ENCODE measurements around the gene FYB1. TPM values are rescaled to one million over a fixed set of nuclear protein-coding genes. Genes with fewer than 3 reads are reported as not detected.
"Not testable (repeated sequence)": the region's sequence is repeated elsewhere in the genome, so short reads cannot be mapped to it uniquely, and the experiment has no call there.

FYB1 gene
- total RNA-seq, 4 donors from 2014 or later, result 1.5 to 5.0 (median 2.7) TPM

DNA sequence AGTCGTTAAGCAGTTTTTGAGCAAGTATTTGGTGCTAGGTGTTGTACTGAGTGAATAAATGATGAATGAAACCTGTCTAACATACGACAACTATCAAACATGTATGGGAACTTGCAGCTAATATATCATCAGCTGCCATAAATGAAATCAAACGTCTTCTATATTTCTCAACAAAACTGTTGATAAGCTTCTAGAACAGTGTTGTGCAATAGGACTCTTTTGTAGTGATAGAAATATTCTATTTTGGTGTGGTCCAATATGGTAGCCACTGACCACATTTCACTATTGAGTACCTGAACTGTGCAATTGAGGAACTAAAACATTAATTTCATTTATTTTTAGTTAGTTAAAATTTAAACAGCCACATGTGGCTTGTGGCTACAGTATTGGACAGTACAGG is 16.3 kb upstream of the FYB1 start:
- intact Hi-C loops (cut with DNase I; ENCODE audit: low total_unique reads), result no loop called here
- no peak overlapping the region for H3K4me3 ChIP-seq (ENCODE audit: low read depth, poor library complexity, severe bottlenecking)
- TF ChIP-seq POLR2A (IDR thresholded peaks at IDR 0.05) (no peak), CTCF (IDR thresholded peaks at IDR 0.05) (no peak)
- WGBS, 2 donors, result 40 to 62% methylated on average over 3 of the region's 3 CpGs
- DNase-seq (ENCODE audit: low spot score in 2 of 2), result no peak

GRCh38 chr5:39234494-39234893 is 15.1 kb upstream of the FYB1 start:
- WGBS, 2 donors, result 81 to 83% methylated on average over 1 of the region's 1 CpG
- DNase-seq (ENCODE audit: low spot score in 2 of 2); intact Hi-C loops (cut with DNase I; ENCODE audit: low total_unique reads); H3K4me3 ChIP-seq (ENCODE audit: low read depth, poor library complexity, severe bottlenecking): not testable (repeated sequence)

DNA sequence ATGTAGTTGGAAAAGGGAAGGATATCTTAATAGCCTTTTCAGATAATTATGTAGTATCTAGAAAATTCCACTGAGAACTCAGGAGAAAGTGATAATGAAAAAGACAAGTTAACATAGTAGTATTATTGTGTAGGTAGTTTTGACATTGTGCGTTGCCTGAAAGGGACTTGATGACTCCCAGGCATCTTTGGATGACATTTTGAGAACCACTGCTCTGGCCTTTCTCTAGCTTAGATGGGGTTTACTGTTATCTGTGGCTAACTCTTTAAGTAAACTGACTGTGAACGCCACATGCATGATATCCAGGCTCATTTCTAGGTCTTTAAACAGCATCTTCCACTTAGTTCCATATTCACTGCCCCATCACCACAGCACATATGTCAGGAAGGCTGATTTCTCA is 14.4 kb upstream of the FYB1 start:
- intact Hi-C loops (cut with DNase I; ENCODE audit: low total_unique reads), result no loop called here
- WGBS, 2 donors, result 89 to 90% methylated on average over 2 of the region's 2 CpGs
- no peak for DNase-seq (ENCODE audit: low spot score in 2 of 2)
- TF ChIP-seq POLR2A (IDR thresholded peaks at IDR 0.05) (no peak), CTCF (IDR thresholded peaks at IDR 0.05) (no peak)
- no peak overlapping the region for H3K4me3 ChIP-seq (ENCODE audit: low read depth, poor library complexity, severe bottlenecking)

DNA sequence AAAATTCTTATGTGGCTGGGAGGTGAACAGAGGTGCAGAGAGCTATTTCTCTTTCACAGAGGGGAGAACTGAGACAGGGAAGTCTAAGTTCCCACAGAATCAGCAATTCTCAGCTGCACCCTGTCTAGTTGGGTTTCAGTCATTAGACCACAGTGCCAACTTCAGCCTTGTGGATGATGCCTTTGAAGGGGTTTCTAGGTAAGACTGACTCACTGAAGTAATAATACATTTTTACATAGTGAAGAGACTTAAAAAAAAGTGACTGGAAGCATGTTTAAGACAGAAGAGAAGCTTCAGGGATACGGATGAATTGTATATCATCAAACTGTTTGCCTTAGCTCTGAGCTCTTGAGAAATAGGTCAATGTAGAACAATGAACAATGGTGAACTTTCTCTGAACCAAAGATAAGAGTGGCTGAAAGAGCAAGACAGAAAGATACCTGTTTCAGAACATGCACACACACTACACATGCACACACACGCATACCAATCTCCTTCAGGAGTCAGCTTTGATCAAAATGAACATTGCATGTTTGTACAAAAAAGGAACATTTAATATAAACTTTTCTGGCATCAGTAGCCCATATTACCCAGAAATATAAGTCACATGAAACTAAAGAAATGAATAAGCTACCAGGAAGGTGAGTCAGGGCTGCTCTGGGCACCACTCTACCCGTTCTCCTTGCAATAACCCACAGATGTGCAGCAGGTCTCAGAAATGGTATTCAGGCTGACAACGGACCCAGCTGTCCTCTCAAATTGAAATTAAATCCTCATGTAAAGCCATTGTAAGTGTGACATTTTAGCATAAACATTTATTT is 12.6 kb upstream of the FYB1 start:
- 51 to 57% methylated on average over 4 of the region's 4 CpGs for WGBS, 2 donors
- TF ChIP-seq CTCF (IDR thresholded peaks at IDR 0.05) (no peak), POLR2A (IDR thresholded peaks at IDR 0.05) (no peak)
- H3K4me3 ChIP-seq (ENCODE audit: low read depth, poor library complexity, severe bottlenecking), result no peak overlapping the region
- intact Hi-C loops (cut with DNase I; ENCODE audit: low total_unique reads), result no loop called here
- no peak for DNase-seq (ENCODE audit: low spot score in 2 of 2)

DNA sequence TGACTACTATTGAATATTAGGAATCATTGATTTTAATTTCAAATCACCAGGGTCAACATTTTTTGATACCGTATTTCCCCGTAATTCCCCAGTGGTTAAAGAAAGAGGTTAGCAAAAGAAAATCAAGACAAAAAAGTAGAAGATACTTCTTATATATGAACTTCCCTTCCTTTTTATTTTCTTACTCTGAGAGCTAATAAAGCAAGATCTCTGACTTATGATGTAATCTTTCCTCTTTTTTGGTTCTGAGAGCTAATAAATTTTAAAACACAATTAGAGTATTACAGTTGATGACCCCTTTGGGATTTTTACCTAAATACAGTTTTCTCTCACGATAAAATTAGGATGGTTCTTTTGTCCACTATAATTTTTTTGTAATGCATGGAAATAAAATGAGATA is 9.2 kb upstream of the FYB1 start:
- intact Hi-C loops (cut with DNase I; ENCODE audit: low total_unique reads), result no loop called here
- TF ChIP-seq POLR2A (IDR thresholded peaks at IDR 0.05) (no peak), CTCF (IDR thresholded peaks at IDR 0.05) (no peak)
- no peak for DNase-seq (ENCODE audit: low spot score in 2 of 2)
- H3K4me3 ChIP-seq (ENCODE audit: low read depth, poor library complexity, severe bottlenecking), result no peak overlapping the region
- WGBS, 2 donors, result 75 to 79% methylated on average over 3 of the region's 3 CpGs

DNA sequence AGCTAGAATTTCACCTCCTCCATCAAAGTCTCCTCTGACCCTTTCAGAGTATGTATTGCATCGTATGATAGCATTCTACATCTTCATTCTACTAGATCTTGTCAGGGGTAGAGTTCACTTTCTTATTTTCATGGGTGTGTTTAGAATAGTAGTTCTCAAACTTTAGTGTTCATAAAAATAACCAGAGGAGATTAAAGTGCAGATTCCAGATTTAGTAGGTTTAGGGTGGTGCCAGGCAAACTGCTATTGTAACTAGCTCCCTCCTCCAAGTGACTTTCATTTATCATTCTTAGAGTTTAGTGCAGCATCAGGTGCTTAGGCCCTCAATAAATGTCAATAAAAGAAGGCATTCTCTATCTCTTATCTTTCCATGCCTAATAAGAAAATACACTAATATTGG is 7.2 kb upstream of the FYB1 start:
- intact Hi-C loops (cut with DNase I; ENCODE audit: low total_unique reads), result no loop called here
- DNase-seq (ENCODE audit: low spot score in 2 of 2), result no peak
- 95 to 97% methylated on average over 1 of the region's 1 CpG for WGBS, 2 donors
- no peak overlapping the region for H3K4me3 ChIP-seq (ENCODE audit: low read depth, poor library complexity, severe bottlenecking)
- TF ChIP-seq CTCF (IDR thresholded peaks at IDR 0.05), result no peak
- TF ChIP-seq POLR2A (IDR thresholded peaks at IDR 0.05), result no peak

All from lower leg skin (tissue), 4 donors.